ENCODE measurements around the gene RFC3. TPM values are rescaled to one million over a fixed set of nuclear protein-coding genes. Genes with fewer than 3 reads are reported as not detected.

The RFC3 gene
- total RNA-seq, 1 experiment from 2014 or later = 17.5 TPM

GRCh38 chr13:33869005-33869404, 51.1 kb downstream of the RFC3 start:
- no peak overlapping the region for H3K4me3 Mint-ChIP-seq (ENCODE audit: unreplicated experiment)
- no peaks in the 10 kb centered on the region for H3K9me3 Mint-ChIP-seq (ENCODE audit: unreplicated experiment)
- no peak overlapping the region for H3K27ac Mint-ChIP-seq (ENCODE audit: low read depth, unreplicated experiment)
- no peaks in the 10 kb centered on the region for H3K36me3 Mint-ChIP-seq (ENCODE audit: insufficient read depth, unreplicated experiment)
- ChIA-PET POLR2A (no interaction called here), CTCF (no interaction called here)
- TF ChIP-seq CTCF (IDR thresholded peaks at IDR 0.05; ENCODE audit: unreplicated experiment) = no peak
- no peaks in the 10 kb centered on the region for H3K4me1 Mint-ChIP-seq (ENCODE audit: insufficient read depth, unreplicated experiment)
- no TSS peak for BruUV-seq (replicated peaks)
- no peak for DNase-seq (ENCODE audit: unreplicated experiment)
- H3K27me3 Mint-ChIP-seq (ENCODE audit: insufficient read depth, unreplicated experiment) = no peaks in the 10 kb centered on the region
- intact Hi-C loops (cut with micrococcal nuclease) = no loop called here

GRCh38 chr13:33870046-33870668, 52.2 kb downstream of the RFC3 start:
- peak; percentile 7 for DNase-seq (ENCODE audit: unreplicated experiment)
- H3K4me3 Mint-ChIP-seq (ENCODE audit: unreplicated experiment) = no peak overlapping the region
- no TSS peak for BruUV-seq (replicated peaks)
- TF ChIP-seq CTCF (IDR thresholded peaks at IDR 0.05; ENCODE audit: unreplicated experiment) = no peak
- no peaks in the 10 kb centered on the region for H3K9me3 Mint-ChIP-seq (ENCODE audit: unreplicated experiment)
- no peaks in the 10 kb centered on the region for H3K4me1 Mint-ChIP-seq (ENCODE audit: insufficient read depth, unreplicated experiment)
- no peaks in the 10 kb centered on the region for H3K36me3 Mint-ChIP-seq (ENCODE audit: insufficient read depth, unreplicated experiment)
- no peak overlapping the region for H3K27ac Mint-ChIP-seq (ENCODE audit: low read depth, unreplicated experiment)
- CTCF ChIA-PET = interaction anchor here (0.6 kb wide), 1 partner anchor 714 kb away, joined by 3 read pairs; no protein-coding TSS in a partner anchor
- intact Hi-C loops (cut with micrococcal nuclease) = no loop called here
- no peaks in the 10 kb centered on the region for H3K27me3 Mint-ChIP-seq (ENCODE audit: insufficient read depth, unreplicated experiment)
- POLR2A ChIA-PET = interaction anchor here (1.0 kb wide), 1 partner anchor 52 kb away, joined by 5 read pairs; the partner anchor contains the start of gene RFC3

GRCh38 chr13:33871207-33872004, 53.5 kb downstream of the RFC3 start:
- POLR2A ChIA-PET = interaction anchor here (0.7 kb wide), 1 partner anchor 1238 kb away, joined by 4 read pairs; no protein-coding TSS in a partner anchor
- CTCF ChIA-PET = interaction anchor here (0.5 kb wide), 1 partner anchor 43 kb away, joined by 4 read pairs; no protein-coding TSS in a partner anchor

More at GRCh38 chr13:33871207-33872004, 53.5 kb downstream of the RFC3 start:
- no peak for DNase-seq (ENCODE audit: unreplicated experiment)
- no peak for TF ChIP-seq CTCF (IDR thresholded peaks at IDR 0.05; ENCODE audit: unreplicated experiment)
- H3K4me3 Mint-ChIP-seq (ENCODE audit: unreplicated experiment) = no peak overlapping the region
- H3K4me1 Mint-ChIP-seq (ENCODE audit: insufficient read depth, unreplicated experiment) = no peaks in the 10 kb centered on the region
- H3K36me3 Mint-ChIP-seq (ENCODE audit: insufficient read depth, unreplicated experiment) = no peaks in the 10 kb centered on the region
- H3K27me3 Mint-ChIP-seq (ENCODE audit: insufficient read depth, unreplicated experiment) = no peaks in the 10 kb centered on the region
- H3K9me3 Mint-ChIP-seq (ENCODE audit: unreplicated experiment) = no peaks in the 10 kb centered on the region
- H3K27ac Mint-ChIP-seq (ENCODE audit: low read depth, unreplicated experiment) = peak overlapping the region; percentile 48
- BruUV-seq (replicated peaks) = no TSS peak
- intact Hi-C loops (cut with micrococcal nuclease) = no loop called here

Data from MCF 10A (cell line).